ENCODE results near the gene RGS16.

The RGS16 gene

GRCh38 chr1:182646739-182647138 lies 42.5 kb upstream of the RGS16 start:
- Histone ChIP-seq H3K27ac (no peak overlapping the region), H3K4me3 (no peak overlapping the region)
- no peak for DNase-seq (ENCODE audit: low spot score)
- no peak for TF ChIP-seq CTCF (IDR thresholded peaks at IDR 0.05)

GRCh38 chr1:182644886-182645285 lies 40.7 kb upstream of the RGS16 start:
- no peak for TF ChIP-seq CTCF (IDR thresholded peaks at IDR 0.05)
- no peak for DNase-seq (ENCODE audit: low spot score)
- Histone ChIP-seq H3K27ac (no peak overlapping the region), H3K4me3 (no peak overlapping the region)

GRCh38 chr1:182643699-182644098 lies 39.5 kb upstream of the RGS16 start:
- Histone ChIP-seq H3K27ac (no peak overlapping the region), H3K4me3 (no peak overlapping the region)
- TF ChIP-seq CTCF (IDR thresholded peaks at IDR 0.05) = no peak
- DNase-seq (ENCODE audit: low spot score) = no peak

GRCh38 chr1:182642461-182642860 lies 38.3 kb upstream of the RGS16 start:
- TF ChIP-seq CTCF (IDR thresholded peaks at IDR 0.05) = no peak
- Histone ChIP-seq H3K27ac (no peak overlapping the region), H3K4me3 (no peak overlapping the region)
- DNase-seq (ENCODE audit: low spot score) = no peak

GRCh38 chr1:182641561-182641960 lies 37.4 kb upstream of the RGS16 start:
- H3K27ac ChIP-seq = no peak overlapping the region
- no peak for DNase-seq (ENCODE audit: low spot score)
- H3K4me3 ChIP-seq = no peak overlapping the region

GRCh38 chr1:182639330-182639729 lies 35.1 kb upstream of the RGS16 start:
- Histone ChIP-seq H3K27ac (no peak overlapping the region), H3K4me3 (no peak overlapping the region)
- TF ChIP-seq CTCF (IDR thresholded peaks at IDR 0.05) = no peak
- no peak for DNase-seq (ENCODE audit: low spot score)

More at GRCh38 chr1:182641561-182641960, 37.4 kb upstream of the RGS16 start:
- no peak for TF ChIP-seq CTCF (IDR thresholded peaks at IDR 0.05)

GRCh38 chr1:182637769-182638168 lies 33.6 kb upstream of the RGS16 start:
- TF ChIP-seq CTCF (IDR thresholded peaks at IDR 0.05) = no peak
- H3K4me3 ChIP-seq = no peak overlapping the region
- DNase-seq (ENCODE audit: low spot score) = no peak
- no peak overlapping the region for H3K27ac ChIP-seq
